DOHH2 (cell line): ENCODE data around the gene ACTR2.

Experiments
- CTCF ChIP-seq: fragments of 200-600 bp; sonication (generic); IDR thresholded peaks from one replicate; pipeline ENCODE4 v1.5.1; 2014; ENCODE audit warnings: antibody characterized with exemption, mild to moderate bottlenecking, low read depth, low read length; ENCODE audit not compliant: poor library complexity, severe bottlenecking
- EZH2phosphoT487 ChIP-seq: fragments of 200-600 bp; sonication (generic); IDR thresholded peaks from 2 replicates; pipeline ENCODE4 v1.6.1; 2017; ENCODE audit warnings: borderline replicate concordance, mild to moderate bottlenecking, antibody characterized with exemption, low read length, moderate library complexity, mixed read lengths

DNA sequence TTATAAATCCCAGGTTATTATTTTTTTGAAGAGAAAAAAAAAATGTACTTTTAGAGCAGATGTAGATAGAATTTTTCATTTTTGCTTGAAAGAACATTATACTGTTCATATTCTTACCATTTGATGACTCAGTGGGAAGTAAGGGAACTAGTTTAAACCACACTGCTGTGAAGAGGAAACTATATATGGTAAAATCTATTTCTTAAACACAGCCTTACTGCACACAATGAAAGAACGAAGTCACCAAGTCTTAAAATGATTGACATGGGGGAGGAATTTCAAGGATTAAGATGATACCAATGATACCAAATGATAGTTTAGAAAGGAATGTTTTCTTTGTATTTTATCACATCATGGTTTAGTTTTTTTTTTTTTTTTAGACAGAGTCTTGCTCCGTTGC, 5.0 kb downstream of the ACTR2 start:
- TF ChIP-seq CTCF (no peak), EZH2phosphoT487 (no peak)
